HEK293 (cell line): ENCODE results near the gene NINJ1.
A peak's percentile ranks its signal among the peaks of the same experiment; 100 is the strongest.

Experiments used
- BCL11B ChIP-seq: fragments of 450-650 bp; formaldehyde crosslinking; IDR thresholded peaks from 2 replicates; pipeline ENCODE4 v1.5.1; 2016; ENCODE audit warnings: low read depth, missing biosample characterization, missing genetic modification characterization
- GLI2 ChIP-seq: fragments of 450-650 bp; formaldehyde crosslinking; IDR thresholded peaks from 2 replicates; pipeline ENCODE4; 2017; ENCODE audit warnings: missing biosample characterization, missing genetic modification characterization, low read depth, borderline replicate concordance
- HOXC10 ChIP-seq: sonication (generic); formaldehyde crosslinking; IDR thresholded peaks from 2 replicates; pipeline ENCODE4 v1.8.1; 2023; ENCODE audit warnings: mild to moderate bottlenecking, missing genetic modification reagents
- KLF16 ChIP-seq: fragments of 450-650 bp; formaldehyde crosslinking; IDR thresholded peaks from 2 replicates; pipeline ENCODE4 v1.5.1; 2017; ENCODE audit warnings: missing biosample characterization, missing genetic modification characterization
- MYNN ChIP-seq: fragments of 450-650 bp; formaldehyde crosslinking; IDR thresholded peaks from 2 replicates; pipeline ENCODE4 v1.5.1; 2016; ENCODE audit warnings: missing biosample characterization, missing genetic modification characterization, borderline replicate concordance
- OSR2 ChIP-seq: fragments of 450-650 bp; formaldehyde crosslinking; IDR thresholded peaks from 2 replicates; pipeline ENCODE4 v1.5.1; 2016; ENCODE audit warnings: missing biosample characterization, missing genetic modification characterization
- TCF7L2 ChIP-seq: IDR thresholded peaks from 2 replicates; pipeline ENCODE4 v1.6.1; 2011; ENCODE audit warnings: low read depth, mild to moderate bottlenecking, inconsistent platforms, low read length, moderate library complexity, borderline replicate concordance
- TRIM28 ChIP-seq: IDR thresholded peaks from 2 replicates; pipeline ENCODE4 v1.6.1; 2011; ENCODE audit warnings: low read length, control low read depth, borderline replicate concordance
- ZBTB48 ChIP-seq: fragments of 450-650 bp; formaldehyde crosslinking; IDR thresholded peaks from 2 replicates; pipeline ENCODE4 v1.5.1; 2016; ENCODE audit warnings: missing biosample characterization, missing genetic modification characterization
- ZBTB8A ChIP-seq: fragments of 450-650 bp; formaldehyde crosslinking; IDR thresholded peaks from 2 replicates; pipeline ENCODE4 v1.5.1; 2016; ENCODE audit warnings: missing biosample characterization, missing genetic modification characterization
- ZFP69B ChIP-seq: fragments of 450-650 bp; formaldehyde crosslinking; IDR thresholded peaks from 2 replicates; pipeline ENCODE4 v1.5.1; 2016; ENCODE audit warnings: missing biosample characterization, missing genetic modification characterization
- ZNF121 ChIP-seq: fragments of 450-650 bp; formaldehyde crosslinking; IDR thresholded peaks from 2 replicates; pipeline ENCODE4 v1.5.1; 2016; ENCODE audit warnings: missing biosample characterization, missing genetic modification characterization
- ZNF132 ChIP-seq: fragments of 450-650 bp; formaldehyde crosslinking; IDR thresholded peaks from 2 replicates; pipeline ENCODE4 v1.5.1; 2017; ENCODE audit warnings: missing biosample characterization, missing genetic modification characterization, borderline replicate concordance
- ZNF169 ChIP-seq: fragments of 450-650 bp; formaldehyde crosslinking; IDR thresholded peaks from 2 replicates; pipeline ENCODE4 v1.5.1; 2016; ENCODE audit warnings: missing biosample characterization, missing genetic modification characterization
- ZNF24 ChIP-seq: fragments of 450-650 bp; formaldehyde crosslinking; IDR thresholded peaks from 2 replicates; pipeline ENCODE4 v1.5.1; 2016; ENCODE audit warnings: missing biosample characterization, missing genetic modification characterization
- ZNF266 ChIP-seq: fragments of 450-650 bp; formaldehyde crosslinking; IDR thresholded peaks from 2 replicates; pipeline ENCODE4 v1.5.1; 2016; ENCODE audit warnings: missing biosample characterization, missing genetic modification characterization, low read depth
- ZNF354C ChIP-seq: fragments of 450-650 bp; formaldehyde crosslinking; IDR thresholded peaks from 2 replicates; pipeline ENCODE4 v1.5.1; 2016; ENCODE audit warnings: missing biosample characterization, missing genetic modification characterization, low read depth, borderline replicate concordance
- ZNF433 ChIP-seq: fragments of 450-650 bp; formaldehyde crosslinking; IDR thresholded peaks from 2 replicates; pipeline ENCODE4 v1.5.1; 2016; ENCODE audit warnings: missing biosample characterization, missing genetic modification characterization, low read depth
- ZNF510 ChIP-seq: fragments of 450-650 bp; formaldehyde crosslinking; IDR thresholded peaks from 2 replicates; pipeline ENCODE4 v1.5.1; 2018; ENCODE audit warnings: mild to moderate bottlenecking, missing genetic modification characterization, missing biosample characterization; ENCODE audit not compliant: insufficient replicate concordance
- ZNF529 ChIP-seq: fragments of 450-650 bp; formaldehyde crosslinking; IDR thresholded peaks from 2 replicates; pipeline ENCODE4 v1.5.1; 2017; ENCODE audit warnings: missing genetic modification characterization, missing biosample characterization; ENCODE audit not compliant: insufficient replicate concordance
- ZNF548 ChIP-seq: fragments of 450-650 bp; formaldehyde crosslinking; IDR thresholded peaks from 2 replicates; pipeline ENCODE4 v1.5.1; 2016; ENCODE audit warnings: missing biosample characterization, missing genetic modification characterization
- ZNF600 ChIP-seq: fragments of 450-650 bp; formaldehyde crosslinking; IDR thresholded peaks from 2 replicates; pipeline ENCODE4 v1.5.1; 2016; ENCODE audit warnings: missing biosample characterization, missing genetic modification characterization
- ZNF623 ChIP-seq: fragments of 450-650 bp; formaldehyde crosslinking; IDR thresholded peaks from 2 replicates; pipeline ENCODE4 v1.5.1; 2016; ENCODE audit warnings: missing biosample characterization, missing genetic modification characterization
- ZNF626 ChIP-seq: fragments of 450-650 bp; sonication (Bioruptor Pico); formaldehyde crosslinking; IDR thresholded peaks from 2 replicates; pipeline ENCODE4 v1.5.1; 2018; ENCODE audit warnings: missing biosample characterization, missing genetic modification characterization, inconsistent platforms
- ZNF677 ChIP-seq: fragments of 450-650 bp; IDR thresholded peaks from 2 replicates; pipeline ENCODE4 v1.5.0; 2018; ENCODE audit warnings: missing biosample characterization, mild to moderate bottlenecking, missing genetic modification characterization, moderate library complexity
- TF ChIP-seq, protein P1 (sequence below): fragments of 450-650 bp; formaldehyde crosslinking; IDR thresholded peaks from 2 replicates; pipeline ENCODE4 v1.5.1; 2016; ENCODE audit warnings: missing biosample characterization, missing genetic modification characterization
- TF ChIP-seq, protein P2 (sequence below): fragments of 450-650 bp; formaldehyde crosslinking; IDR thresholded peaks from 2 replicates; pipeline ENCODE4 v1.5.1; 2017; ENCODE audit warnings: missing biosample characterization, missing genetic modification characterization
- TF ChIP-seq, protein P3 (sequence below): fragments of 450-650 bp; formaldehyde crosslinking; IDR thresholded peaks from 2 replicates; pipeline ENCODE4 v1.5.1; 2016; ENCODE audit warnings: missing biosample characterization, missing genetic modification characterization

NINJ1 gene

DNA sequence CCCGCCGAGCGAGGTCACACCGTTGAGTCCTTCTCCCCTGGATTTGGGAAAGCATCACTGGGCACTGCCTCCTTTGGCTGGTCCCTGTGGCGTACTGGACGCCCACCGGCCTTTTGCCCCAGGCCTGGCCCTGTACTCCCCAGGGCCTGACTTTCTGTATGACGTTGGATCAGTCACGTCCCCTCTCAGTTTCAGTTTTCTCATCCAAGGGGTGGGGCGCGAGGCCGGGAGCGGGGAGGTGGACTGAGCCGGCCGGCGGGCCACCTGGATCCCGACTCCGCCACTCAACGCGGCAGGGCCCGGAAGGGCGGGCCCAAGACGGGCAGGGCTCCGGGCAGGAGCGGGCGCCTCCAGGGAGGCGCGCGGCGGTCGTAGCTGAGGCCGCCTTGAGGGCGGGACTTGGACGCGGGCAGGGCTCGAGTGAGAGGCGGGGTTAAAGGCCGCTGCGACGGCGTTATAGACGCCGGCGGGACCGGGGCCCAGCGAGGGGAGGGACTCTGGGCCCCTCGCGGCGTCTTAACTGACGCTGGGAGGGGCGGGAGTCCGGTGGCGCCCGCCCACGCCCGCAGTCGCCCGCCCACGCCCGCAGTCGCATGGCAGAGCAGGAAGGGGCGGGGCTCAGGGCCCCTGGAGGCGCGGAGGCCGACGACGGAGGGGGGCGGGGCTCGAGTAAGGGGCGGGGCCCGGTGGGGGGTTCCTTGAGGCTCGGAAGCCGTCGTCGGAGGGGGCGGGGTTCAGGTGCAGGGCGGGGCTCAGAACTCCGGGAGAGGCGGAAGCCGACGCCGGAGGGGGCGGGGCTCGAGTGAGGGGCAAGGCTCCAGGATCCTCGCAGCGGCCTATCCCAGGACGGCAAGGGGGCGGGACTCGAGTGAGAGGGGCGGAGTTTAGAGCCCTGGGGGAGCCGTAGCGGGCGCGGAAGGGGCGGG, 38.6 kb downstream of the NINJ1 start (continued):
- TF ChIP-seq, protein P1, sequence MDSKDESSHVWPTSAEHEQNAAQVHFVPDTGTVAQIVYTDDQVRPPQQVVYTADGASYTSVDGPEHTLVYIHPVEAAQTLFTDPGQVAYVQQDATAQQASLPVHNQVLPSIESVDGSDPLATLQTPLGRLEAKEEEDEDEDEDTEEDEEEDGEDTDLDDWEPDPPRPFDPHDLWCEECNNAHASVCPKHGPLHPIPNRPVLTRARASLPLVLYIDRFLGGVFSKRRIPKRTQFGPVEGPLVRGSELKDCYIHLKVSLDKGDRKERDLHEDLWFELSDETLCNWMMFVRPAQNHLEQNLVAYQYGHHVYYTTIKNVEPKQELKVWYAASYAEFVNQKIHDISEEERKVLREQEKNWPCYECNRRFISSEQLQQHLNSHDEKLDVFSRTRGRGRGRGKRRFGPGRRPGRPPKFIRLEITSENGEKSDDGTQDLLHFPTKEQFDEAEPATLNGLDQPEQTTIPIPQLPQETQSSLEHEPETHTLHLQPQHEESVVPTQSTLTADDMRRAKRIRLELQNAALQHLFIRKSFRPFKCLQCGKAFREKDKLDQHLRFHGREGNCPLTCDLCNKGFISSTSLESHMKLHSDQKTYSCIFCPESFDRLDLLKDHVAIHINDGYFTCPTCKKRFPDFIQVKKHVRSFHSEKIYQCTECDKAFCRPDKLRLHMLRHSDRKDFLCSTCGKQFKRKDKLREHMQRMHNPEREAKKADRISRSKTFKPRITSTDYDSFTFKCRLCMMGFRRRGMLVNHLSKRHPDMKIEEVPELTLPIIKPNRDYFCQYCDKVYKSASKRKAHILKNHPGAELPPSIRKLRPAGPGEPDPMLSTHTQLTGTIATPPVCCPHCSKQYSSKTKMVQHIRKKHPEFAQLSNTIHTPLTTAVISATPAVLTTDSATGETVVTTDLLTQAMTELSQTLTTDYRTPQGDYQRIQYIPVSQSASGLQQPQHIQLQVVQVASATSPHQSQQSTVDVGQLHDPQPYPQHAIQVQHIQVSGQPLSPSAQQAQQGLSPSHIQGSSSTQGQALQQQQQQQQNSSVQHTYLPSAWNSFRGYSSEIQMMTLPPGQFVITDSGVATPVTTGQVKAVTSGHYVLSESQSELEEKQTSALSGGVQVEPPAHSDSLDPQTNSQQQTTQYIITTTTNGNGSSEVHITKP, result peak; percentile 51
- TF ChIP-seq ZBTB48 (tag by site-specific recombination), result no peak
- TF ChIP-seq TRIM28, result no peak
- no peak for TF ChIP-seq ZNF121
- no peak for TF ChIP-seq BCL11B
- TF ChIP-seq ZNF354C, result no peak
- no peak for TF ChIP-seq ZNF169 (tag by site-specific recombination)
- no peak for TF ChIP-seq ZNF510 (tag by site-specific recombination)
- no peak for TF ChIP-seq ZNF529 (tag by site-specific recombination)
- TF ChIP-seq ZNF24, result no peak
- TF ChIP-seq ZNF600 (tag by site-specific recombination), result no peak
- TF ChIP-seq ZNF677 (tag by site-specific recombination), result no peak
- TF ChIP-seq ZFP69B, result peak; percentile 62; the same call in 1 of the 2 replicates
- no peak for TF ChIP-seq KLF16 (tag by site-specific recombination)
- TF ChIP-seq ZNF132 (tag by site-specific recombination), result no peak
- TF ChIP-seq ZNF433, result no peak
- no peak for TF ChIP-seq MYNN (tag by site-specific recombination)
- TF ChIP-seq ZBTB8A (tag by site-specific recombination), result peak; percentile 96
- TF ChIP-seq GLI2, result no peak
- no peak for TF ChIP-seq ZNF626
- TF ChIP-seq TCF7L2, result no peak
- no peak for TF ChIP-seq OSR2
- TF ChIP-seq ZNF548 (tag by site-specific recombination), result no peak
- TF ChIP-seq, protein P2, sequence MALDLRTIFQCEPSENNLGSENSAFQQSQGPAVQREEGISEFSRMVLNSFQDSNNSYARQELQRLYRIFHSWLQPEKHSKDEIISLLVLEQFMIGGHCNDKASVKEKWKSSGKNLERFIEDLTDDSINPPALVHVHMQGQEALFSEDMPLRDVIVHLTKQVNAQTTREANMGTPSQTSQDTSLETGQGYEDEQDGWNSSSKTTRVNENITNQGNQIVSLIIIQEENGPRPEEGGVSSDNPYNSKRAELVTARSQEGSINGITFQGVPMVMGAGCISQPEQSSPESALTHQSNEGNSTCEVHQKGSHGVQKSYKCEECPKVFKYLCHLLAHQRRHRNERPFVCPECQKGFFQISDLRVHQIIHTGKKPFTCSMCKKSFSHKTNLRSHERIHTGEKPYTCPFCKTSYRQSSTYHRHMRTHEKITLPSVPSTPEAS, result no peak
- TF ChIP-seq, protein P3, sequence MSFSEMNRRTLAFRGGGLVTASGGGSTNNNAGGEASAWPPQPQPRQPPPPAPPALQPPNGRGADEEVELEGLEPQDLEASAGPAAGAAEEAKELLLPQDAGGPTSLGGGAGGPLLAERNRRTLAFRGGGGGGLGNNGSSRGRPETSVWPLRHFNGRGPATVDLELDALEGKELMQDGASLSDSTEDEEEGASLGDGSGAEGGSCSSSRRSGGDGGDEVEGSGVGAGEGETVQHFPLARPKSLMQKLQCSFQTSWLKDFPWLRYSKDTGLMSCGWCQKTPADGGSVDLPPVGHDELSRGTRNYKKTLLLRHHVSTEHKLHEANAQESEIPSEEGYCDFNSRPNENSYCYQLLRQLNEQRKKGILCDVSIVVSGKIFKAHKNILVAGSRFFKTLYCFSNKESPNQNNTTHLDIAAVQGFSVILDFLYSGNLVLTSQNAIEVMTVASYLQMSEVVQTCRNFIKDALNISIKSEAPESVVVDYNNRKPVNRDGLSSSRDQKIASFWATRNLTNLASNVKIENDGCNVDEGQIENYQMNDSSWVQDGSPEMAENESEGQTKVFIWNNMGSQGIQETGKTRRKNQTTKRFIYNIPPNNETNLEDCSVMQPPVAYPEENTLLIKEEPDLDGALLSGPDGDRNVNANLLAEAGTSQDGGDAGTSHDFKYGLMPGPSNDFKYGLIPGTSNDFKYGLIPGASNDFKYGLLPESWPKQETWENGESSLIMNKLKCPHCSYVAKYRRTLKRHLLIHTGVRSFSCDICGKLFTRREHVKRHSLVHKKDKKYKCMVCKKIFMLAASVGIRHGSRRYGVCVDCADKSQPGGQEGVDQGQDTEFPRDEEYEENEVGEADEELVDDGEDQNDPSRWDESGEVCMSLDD (tag by site-specific recombination), result peak; percentile 28; the same call in 1 of the 2 replicates
- no peak for TF ChIP-seq HOXC10
- TF ChIP-seq ZNF266 (tag by site-specific recombination), result no peak
- TF ChIP-seq ZNF623 (tag by site-specific recombination), result no peak
